Astrocyte (in vitro differentiated cells and primary cell): ENCODE measurements around the gene PDE3A.

ENCODE experiments used
- CTCF ChIP-seq: IDR thresholded peaks from 2 replicates; pipeline ENCODE4 v1.5.1; 2011; ENCODE audit warnings: low read depth, mild to moderate bottlenecking, inconsistent platforms, low read length, moderate library complexity; ENCODE audit not compliant: insufficient read depth
- EZH2 ChIP-seq: IDR thresholded peaks from 2 replicates; pipeline ENCODE4 v1.6.1; 2012; ENCODE audit warnings: mild to moderate bottlenecking, low read length, inconsistent platforms; ENCODE audit not compliant: insufficient read depth

- no peak for TF ChIP-seq CTCF
- TF ChIP-seq EZH2: no peak
Observed at GRCh38 chr12:20656600-20656999, 288.3 kb downstream of the PDE3A start.
